Breast epithelium (tissue), 3 donors: Measurements from ENCODE around the gene ASPM.

ENCODE experiments used
- POLR2AphosphoS5 ChIP-seq, 3 donors: sonication (generic); formaldehyde crosslinking; IDR thresholded peaks; one replicate each; pipeline ENCODE4 v1.6.1; 2017; ENCODE audit warnings: antibody characterized with exemption in 3 of 3
- TF ChIP-seq, protein P1 (sequence below), 3 donors: fragments of 450-650 bp; IDR thresholded peaks; one replicate each; pipeline ENCODE4 v1.5.1; 2016 to 2017; ENCODE audit warnings: antibody characterized with exemption in 3 of 3, mild to moderate bottlenecking in 3 of 3, moderate library complexity in 3 of 3

GRCh38 chr1:197170538-197170937, 24.1 kb upstream of the ASPM start:
- TF ChIP-seq, protein P1, sequence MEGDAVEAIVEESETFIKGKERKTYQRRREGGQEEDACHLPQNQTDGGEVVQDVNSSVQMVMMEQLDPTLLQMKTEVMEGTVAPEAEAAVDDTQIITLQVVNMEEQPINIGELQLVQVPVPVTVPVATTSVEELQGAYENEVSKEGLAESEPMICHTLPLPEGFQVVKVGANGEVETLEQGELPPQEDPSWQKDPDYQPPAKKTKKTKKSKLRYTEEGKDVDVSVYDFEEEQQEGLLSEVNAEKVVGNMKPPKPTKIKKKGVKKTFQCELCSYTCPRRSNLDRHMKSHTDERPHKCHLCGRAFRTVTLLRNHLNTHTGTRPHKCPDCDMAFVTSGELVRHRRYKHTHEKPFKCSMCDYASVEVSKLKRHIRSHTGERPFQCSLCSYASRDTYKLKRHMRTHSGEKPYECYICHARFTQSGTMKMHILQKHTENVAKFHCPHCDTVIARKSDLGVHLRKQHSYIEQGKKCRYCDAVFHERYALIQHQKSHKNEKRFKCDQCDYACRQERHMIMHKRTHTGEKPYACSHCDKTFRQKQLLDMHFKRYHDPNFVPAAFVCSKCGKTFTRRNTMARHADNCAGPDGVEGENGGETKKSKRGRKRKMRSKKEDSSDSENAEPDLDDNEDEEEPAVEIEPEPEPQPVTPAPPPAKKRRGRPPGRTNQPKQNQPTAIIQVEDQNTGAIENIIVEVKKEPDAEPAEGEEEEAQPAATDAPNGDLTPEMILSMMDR (IDR thresholded peaks at IDR 0.05): no peak
- no peak for TF ChIP-seq POLR2AphosphoS5 (IDR thresholded peaks at IDR 0.05)
